ENCODE measurements around the gene ANKRD55.
"Not testable (repeated sequence)": the region's sequence is repeated elsewhere in the genome, so short reads cannot be mapped to it uniquely, and the experiment has no call there.

GRCh38 chr5:56223298-56223697 lies 9.8 kb downstream of the ANKRD55 start:
- not testable (repeated sequence) for TF ChIP-seq CTCF (IDR thresholded peaks at IDR 0.05; ENCODE audit: extremely low read depth in 1 of 2, insufficient read depth in 1 of 2, low read depth in 1 of 2, low read length in 2 of 2); FOS (IDR thresholded peaks at IDR 0.05; ENCODE audit: borderline replicate concordance, insufficient read depth, low read length); POLR2A (IDR thresholded peaks at IDR 0.05; ENCODE audit: low read depth, low read length); POLR2AphosphoS5 (IDR thresholded peaks at IDR 0.05; ENCODE audit: insufficient read depth, low read depth, low read length); EZH2 (IDR thresholded peaks at IDR 0.05; ENCODE audit: borderline replicate concordance, low read depth, low read length, severe bottlenecking); MAX (IDR thresholded peaks at IDR 0.05; ENCODE audit: insufficient read depth, insufficient read length); MYC (IDR thresholded peaks at IDR 0.05; ENCODE audit: low read depth, low read length)

Measured in endothelial cell of umbilical vein (primary cell).